RWPE2 (cell line): ENCODE results near the gene GNAI3.

ENCODE experiments used
- ATAC-seq: fragments of 200-7000 bp; cut with Tn5 transposase; 3 replicates; pipeline ENCODE4 v1.9.1; 2021; ENCODE audit warnings: low read depth
- DNase-seq: peaks from one replicate; pipeline ENCODE4 v3.0.0-alpha.2; 2020; ENCODE audit warnings: low spot score
- H3K27ac ChIP-seq: fragments of 450-650 bp; 2 replicates; pipeline ENCODE4 v1.5.1; 2017; ENCODE audit warnings: mild to moderate bottlenecking; ENCODE audit not compliant: poor library complexity, severe bottlenecking
- H3K27me3 ChIP-seq: fragments of 250-450 bp; sonication (Bioruptor Pico); 2 replicates; pipeline ENCODE4 v1.5.1; 2021; ENCODE audit warnings: mild to moderate bottlenecking, moderate library complexity; ENCODE audit not compliant: insufficient read depth, poor library complexity, severe bottlenecking
- H3K36me3 ChIP-seq: fragments of 250-450 bp; sonication (Bioruptor Pico); 2 replicates; pipeline ENCODE4 v1.5.1; 2020; ENCODE audit warnings: low read depth, mild to moderate bottlenecking, moderate library complexity
- H3K4me1 ChIP-seq: fragments of 250-450 bp; sonication (Bioruptor Pico); 2 replicates; pipeline ENCODE4 v1.5.1; 2021; ENCODE audit warnings: mild to moderate bottlenecking, moderate library complexity; ENCODE audit not compliant: insufficient read depth, poor library complexity, severe bottlenecking
- H3K4me3 ChIP-seq: fragments of 250-450 bp; sonication (Bioruptor Pico); 2 replicates; pipeline ENCODE4 v1.5.1; 2021; ENCODE audit warnings: mild to moderate bottlenecking, moderate library complexity; ENCODE audit not compliant: severe bottlenecking
- H3K9me3 ChIP-seq: fragments of 250-450 bp; sonication (Bioruptor Pico); 2 replicates; pipeline ENCODE4 v1.5.1; 2021; ENCODE audit warnings: mild to moderate bottlenecking, moderate library complexity; ENCODE audit not compliant: severe bottlenecking
- CTCF ChIP-seq: fragments of 450-650 bp; IDR thresholded peaks from one replicate; pipeline ENCODE4 v1.5.1; 2017; ENCODE audit warnings: mild to moderate bottlenecking, moderate library complexity; ENCODE audit not compliant: poor library complexity, severe bottlenecking

Gene GNAI3

DNA sequence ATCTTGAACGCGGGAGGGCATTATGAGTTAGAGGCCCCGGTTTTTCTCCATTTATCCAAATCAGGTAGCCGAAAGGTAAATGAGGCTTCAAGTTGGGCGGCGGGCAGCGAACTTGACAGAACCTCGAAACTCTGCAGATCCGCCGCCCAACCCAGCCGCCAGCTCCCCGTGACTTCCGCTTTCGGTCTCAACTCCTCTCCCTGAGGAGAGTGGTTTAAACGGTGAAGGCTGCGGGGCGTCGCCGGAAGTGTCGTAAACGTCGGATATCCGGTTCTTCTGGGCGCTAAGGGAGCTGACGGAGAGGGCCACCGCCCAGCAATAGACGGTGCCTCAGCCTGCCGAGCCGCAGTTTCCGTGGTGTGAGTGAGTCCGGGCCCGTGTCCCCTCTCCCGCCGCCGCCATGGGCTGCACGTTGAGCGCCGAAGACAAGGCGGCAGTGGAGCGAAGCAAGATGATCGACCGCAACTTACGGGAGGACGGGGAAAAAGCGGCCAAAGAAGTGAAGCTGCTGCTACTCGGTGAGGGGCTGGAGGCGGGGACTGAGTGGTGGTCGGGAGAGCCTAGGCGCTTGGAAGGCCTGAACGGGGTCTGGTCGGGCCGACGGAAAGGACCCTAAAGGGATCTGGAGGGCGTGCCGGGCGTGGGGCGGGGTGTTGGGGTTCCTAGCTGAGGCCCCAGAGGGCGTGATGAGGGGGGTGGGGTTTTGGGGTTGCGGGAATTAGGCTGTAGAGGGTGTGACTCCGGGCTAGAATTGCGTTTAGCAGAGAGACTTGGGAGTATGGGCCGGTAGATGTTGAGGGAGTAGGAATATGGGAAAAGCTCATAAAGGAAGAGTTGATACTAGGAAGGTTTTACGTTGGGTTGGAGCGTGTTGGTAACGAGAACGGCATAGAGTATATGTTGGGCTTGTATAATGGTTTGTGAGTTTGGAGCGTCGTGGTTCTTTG, at the start of gene GNAI3:
Gene GNAI3 (plus strand): TSS at position 295 of the 947 bp plus-strand sequence. CDS start 106 bp downstream, at position 401.
- TF ChIP-seq CTCF = no peak
- H3K4me1 ChIP-seq = peaks cover 18% of the 10 kb centered on the region
- DNase-seq (peak; percentile 92), ATAC-seq (peak; percentile 92)
- peak within 1 kb of the TSS; percentile 74 for H3K4me3 ChIP-seq
- H3K36me3 ChIP-seq = peaks cover 15% of the 10 kb centered on the region
- no peaks in the 10 kb centered on the region for H3K27me3 ChIP-seq
- peak within 1 kb of the TSS; percentile 62 for H3K27ac ChIP-seq
- H3K9me3 ChIP-seq = no peaks in the 10 kb centered on the region

DNA sequence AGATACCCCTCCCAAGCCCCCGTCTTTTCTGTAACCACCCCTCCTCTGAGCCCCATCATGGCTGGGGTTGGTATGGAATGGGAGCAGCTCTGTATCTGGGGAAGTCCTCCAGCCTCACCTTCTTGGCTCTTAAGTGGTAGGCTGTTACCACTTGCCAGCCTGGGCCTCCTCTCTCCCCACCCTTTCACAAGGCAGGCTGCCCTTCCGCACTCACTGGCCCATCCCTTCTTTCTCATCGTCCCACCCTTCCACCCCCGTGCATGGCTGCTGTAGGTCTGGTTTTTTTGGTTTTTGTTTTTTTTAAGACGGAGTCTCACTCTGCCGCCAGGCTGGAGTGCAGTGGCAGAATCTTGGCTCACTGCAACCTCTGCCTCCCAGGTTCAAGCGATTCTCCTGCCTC, 49.3 kb upstream of the GNAI3 start:
- H3K4me3 ChIP-seq = no peak overlapping the region
- peaks cover 15% of the 10 kb centered on the region for H3K36me3 ChIP-seq
- TF ChIP-seq CTCF = no peak
- H3K4me1 ChIP-seq = no peaks in the 10 kb centered on the region
- no peaks in the 10 kb centered on the region for H3K9me3 ChIP-seq
- no peak for DNase-seq
- no peak for ATAC-seq
- H3K27ac ChIP-seq = no peak overlapping the region
- H3K27me3 ChIP-seq = no peaks in the 10 kb centered on the region

GRCh38 chr1:109499661-109500536, 48.5 kb upstream of the GNAI3 start:
- no peak overlapping the region for H3K27ac ChIP-seq
- no peaks in the 10 kb centered on the region for H3K4me1 ChIP-seq
- H3K4me3 ChIP-seq = no peak overlapping the region
- H3K36me3 ChIP-seq = peaks cover 15% of the 10 kb centered on the region
- H3K27me3 ChIP-seq = no peaks in the 10 kb centered on the region
- no peaks in the 10 kb centered on the region for H3K9me3 ChIP-seq
- TF ChIP-seq CTCF = peak; percentile 42
- DNase-seq = no peak
- ATAC-seq = peak; percentile 52; the same call in 2 of the 3 replicates

GRCh38 chr1:109500941-109501381, 47.5 kb upstream of the GNAI3 start:
- no peak overlapping the region for H3K4me3 ChIP-seq

More at GRCh38 chr1:109500941-109501381, 47.5 kb upstream of the GNAI3 start:
- DNase-seq = no peak
- H3K27me3 ChIP-seq = no peaks in the 10 kb centered on the region
- no peaks in the 10 kb centered on the region for H3K9me3 ChIP-seq
- peaks cover 11% of the 10 kb centered on the region for H3K36me3 ChIP-seq
- no peak for TF ChIP-seq CTCF
- H3K4me1 ChIP-seq = no peaks in the 10 kb centered on the region
- no peak overlapping the region for H3K27ac ChIP-seq
- ATAC-seq = no peak
